CD4-positive, alpha-beta T cell treated with Interleukin-2 at 100 ng/mL for 4 hours (primary cell): ENCODE results near the gene CTRL.

ENCODE experiments used
- DNase-seq: peaks from one replicate; pipeline ENCODE4 v3.0.0-alpha.2; 2020; ENCODE audit warnings: low spot score

CTRL gene

DNA sequence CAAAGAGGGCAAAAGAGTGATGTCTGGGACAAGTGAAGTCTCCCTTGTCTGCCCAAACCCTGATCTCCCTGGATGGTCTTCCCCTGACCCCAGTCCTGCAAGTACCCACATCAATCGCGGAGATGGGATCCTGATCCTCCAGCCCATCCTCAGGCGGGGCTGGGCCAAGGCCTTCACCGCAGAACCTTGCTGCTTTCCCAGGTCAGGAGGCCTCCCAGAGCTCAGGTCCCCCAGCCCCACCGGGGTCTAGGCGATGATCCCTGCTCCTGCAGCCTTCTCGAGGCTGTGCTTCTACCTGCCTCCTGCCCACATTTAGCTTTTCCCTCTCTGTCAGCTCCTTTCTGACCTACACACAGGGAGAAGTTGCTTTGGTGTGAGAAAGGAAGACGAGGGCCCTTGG, 30.5 kb upstream of the CTRL start:
- no peak for DNase-seq

- no peak for DNase-seq
Measured at GRCh38 chr16:67961551-67961957, 29.9 kb upstream of the CTRL start.

- no peak for DNase-seq
Measured at GRCh38 chr16:67959536-67960329, 28.1 kb upstream of the CTRL start.

GRCh38 chr16:67957622-67958021, 26.0 kb upstream of the CTRL start:
- no peak for DNase-seq

- DNase-seq: no peak
Measured at GRCh38 chr16:67954421-67955196, 22.9 kb upstream of the CTRL start.

GRCh38 chr16:67953641-67954375, 22.1 kb upstream of the CTRL start:
- no peak for DNase-seq

DNA sequence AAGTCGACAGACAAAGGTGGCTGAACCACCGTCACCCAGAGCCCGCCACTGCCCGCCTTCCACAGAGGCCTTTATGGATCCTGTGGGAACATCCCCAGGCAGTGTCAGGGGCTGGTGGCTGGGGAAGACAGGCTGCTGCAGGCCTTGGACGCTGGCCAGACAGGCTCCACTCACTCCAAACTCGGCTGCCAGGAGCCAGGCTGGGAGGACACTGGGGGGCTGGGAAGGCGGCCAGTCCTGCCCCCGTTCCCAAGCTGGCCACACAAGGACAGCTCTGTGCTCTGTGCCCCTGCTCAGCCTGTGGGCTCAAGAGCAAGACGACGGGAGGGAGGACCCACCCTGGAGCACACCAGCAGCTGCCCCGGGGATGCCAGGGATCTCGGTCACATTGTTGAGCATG, 19.8 kb upstream of the CTRL start:
- DNase-seq: no peak

- DNase-seq: no peak
Measured at GRCh38 chr16:67950335-67950843, 18.7 kb upstream of the CTRL start.

- DNase-seq: no peak
Measured at GRCh38 chr16:67949645-67950044, 18.0 kb upstream of the CTRL start.

DNA sequence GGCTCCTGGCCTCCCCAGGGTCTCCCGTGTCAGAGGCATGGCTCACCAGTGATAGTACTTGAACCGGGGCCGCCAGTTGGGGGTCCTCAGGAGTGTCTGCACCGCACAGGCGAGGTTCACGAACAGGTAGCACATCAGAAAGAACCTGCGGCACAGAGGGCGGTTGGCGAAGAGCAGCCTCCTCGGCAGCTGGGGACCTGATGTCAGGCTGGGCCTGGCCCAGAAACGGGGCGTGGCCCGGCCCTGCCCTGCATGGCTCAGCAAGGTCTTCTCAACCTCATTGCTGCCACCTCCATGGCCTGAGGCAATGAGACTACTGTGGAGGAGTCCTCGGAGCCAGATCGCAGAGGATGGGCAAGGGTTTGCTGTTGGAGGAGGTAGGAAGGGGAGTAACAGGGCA, 16.4 kb upstream of the CTRL start:
- DNase-seq: no peak

- DNase-seq: no peak
Measured at GRCh38 chr16:67946966-67947558, 15.4 kb upstream of the CTRL start.

DNA sequence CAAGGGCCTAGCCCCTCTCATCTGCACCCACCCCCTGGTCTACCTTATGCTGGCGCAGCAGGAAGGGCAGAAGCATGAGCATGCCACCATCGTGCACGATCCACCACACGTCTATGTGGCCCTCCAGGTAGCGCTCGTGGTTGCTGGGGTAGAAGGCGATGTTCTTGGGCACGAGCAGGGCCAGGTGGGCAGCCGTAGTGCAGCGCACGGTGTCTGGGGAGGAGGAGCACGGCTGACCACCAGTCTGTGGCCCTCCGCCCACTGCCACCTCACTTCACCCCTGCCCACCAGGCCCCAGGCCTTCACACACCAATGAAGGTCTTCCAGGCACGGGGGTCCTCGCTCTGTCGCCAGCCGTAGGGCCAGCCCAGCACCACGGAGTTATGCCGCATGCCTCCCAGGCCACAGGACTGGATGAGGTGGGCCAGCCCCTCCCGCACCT, 14.5 kb upstream of the CTRL start:
- DNase-seq: no peak

DNA sequence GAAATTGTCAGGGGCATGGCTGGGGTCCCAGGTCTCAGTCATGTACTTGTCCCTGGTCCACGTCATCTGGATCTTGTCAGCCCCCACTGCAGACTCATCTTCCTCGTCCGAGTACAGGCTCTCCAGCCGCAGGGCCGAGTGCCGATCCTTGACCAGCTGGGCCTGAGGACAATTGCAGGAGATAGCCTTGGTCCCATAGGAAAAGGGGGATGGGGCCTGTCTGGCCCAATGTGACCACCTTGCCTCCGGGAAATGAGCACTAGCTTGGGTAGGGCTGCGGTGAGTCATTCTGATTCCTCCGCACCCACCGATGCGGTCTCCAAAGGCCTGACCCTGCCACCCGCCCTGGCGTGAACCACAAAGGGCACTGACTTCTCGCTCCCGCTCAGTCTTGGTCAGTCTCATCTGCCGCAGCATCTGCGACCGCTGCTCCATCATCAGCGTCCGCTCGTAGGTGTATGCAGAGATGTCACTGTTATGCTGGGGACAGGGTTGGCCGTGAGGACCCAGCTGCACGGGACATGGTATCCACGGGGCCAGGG, 13.8 kb upstream of the CTRL start:
- no peak for DNase-seq

GRCh38 chr16:67944690-67945391, 13.2 kb upstream of the CTRL start:
- DNase-seq: no peak

- no peak for DNase-seq
Measured at GRCh38 chr16:67943619-67944504, 12.2 kb upstream of the CTRL start, which contains the start of gene LCAT. Gene LCAT, minus strand, starts transcription at chr16:67944120. Its CDS starts 19 bp downstream, at chr16:67944101.

DNA sequence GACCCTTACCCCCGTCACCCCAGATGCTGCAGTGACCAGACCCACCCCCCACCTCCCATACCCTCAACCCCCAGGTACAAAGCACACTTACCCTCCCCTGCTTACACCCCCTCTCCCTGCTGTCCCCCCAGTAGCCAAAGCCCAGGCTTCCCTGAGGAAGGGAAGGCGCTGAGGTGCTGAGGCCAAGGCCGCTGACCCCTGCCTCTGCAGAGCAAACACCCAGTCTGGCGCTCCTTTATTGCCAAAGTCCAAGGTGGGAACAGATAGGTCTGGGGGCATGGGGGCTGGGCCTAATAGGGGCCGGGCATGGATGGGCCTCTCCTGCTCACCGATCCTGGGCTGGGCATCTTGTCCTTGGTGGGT, 11.6 kb upstream of the CTRL start:
- DNase-seq: no peak

DNA sequence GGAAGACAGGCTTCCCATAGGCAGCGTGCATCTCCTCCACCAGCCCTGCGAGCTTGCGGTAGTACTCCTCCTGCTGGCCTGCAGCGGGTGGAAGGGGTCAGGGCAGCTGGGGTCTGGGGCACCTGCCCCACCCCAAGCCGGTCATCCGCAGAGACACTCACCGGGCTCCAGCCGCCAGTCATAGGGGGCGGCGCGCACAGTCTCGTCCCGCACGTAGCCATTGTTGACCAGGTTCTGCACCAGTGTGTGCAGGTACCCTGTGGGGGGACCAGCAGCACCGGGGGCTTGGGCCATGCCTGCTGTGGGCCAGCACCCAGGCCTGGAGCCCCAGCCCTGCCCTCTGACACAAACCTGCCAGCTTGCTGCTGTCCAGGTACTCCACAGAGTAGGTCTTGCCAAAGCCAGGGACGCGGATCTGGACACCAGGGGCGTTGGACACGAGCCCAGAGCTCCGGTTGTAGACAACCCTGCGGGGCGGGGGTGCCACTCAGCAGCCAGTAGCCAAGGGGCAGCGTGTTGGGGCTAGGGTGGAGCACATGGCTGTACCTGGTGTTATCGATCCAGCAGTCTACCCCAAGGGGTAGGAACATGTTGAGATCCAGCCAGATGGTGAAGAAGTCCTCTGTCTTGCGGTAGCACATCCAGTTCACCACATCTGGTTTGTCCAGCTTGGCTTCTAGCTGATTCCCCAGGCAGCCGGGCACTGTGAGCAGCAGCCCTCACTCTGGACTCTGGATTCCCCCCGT, 11.0 kb upstream of the CTRL start:
- DNase-seq: no peak

DNA sequence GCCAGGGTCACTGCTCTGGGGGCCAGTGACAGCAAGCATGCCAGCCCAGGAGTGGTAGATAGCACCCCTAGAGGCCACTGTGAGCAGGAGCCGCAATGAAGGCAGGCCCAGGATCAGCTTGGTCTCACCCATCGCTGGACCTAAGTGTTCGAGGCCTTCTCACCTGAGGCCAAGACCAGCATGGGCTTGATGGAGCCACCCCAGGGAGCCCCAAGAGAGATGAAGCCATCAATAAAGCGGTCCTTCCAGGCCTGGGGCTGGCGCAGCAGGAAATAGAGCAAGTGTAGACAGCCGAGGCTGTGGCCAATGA, 10.5 kb upstream of the CTRL start:
- peak; percentile 32 for DNase-seq

GRCh38 chr16:67941469-67942199, 10.0 kb upstream of the CTRL start:
- no peak for DNase-seq
